Measurements from ENCODE around the gene TRIP10.
A peak's percentile ranks its signal among the peaks of the same experiment; 100 is the strongest.

Gene TRIP10

DNA sequence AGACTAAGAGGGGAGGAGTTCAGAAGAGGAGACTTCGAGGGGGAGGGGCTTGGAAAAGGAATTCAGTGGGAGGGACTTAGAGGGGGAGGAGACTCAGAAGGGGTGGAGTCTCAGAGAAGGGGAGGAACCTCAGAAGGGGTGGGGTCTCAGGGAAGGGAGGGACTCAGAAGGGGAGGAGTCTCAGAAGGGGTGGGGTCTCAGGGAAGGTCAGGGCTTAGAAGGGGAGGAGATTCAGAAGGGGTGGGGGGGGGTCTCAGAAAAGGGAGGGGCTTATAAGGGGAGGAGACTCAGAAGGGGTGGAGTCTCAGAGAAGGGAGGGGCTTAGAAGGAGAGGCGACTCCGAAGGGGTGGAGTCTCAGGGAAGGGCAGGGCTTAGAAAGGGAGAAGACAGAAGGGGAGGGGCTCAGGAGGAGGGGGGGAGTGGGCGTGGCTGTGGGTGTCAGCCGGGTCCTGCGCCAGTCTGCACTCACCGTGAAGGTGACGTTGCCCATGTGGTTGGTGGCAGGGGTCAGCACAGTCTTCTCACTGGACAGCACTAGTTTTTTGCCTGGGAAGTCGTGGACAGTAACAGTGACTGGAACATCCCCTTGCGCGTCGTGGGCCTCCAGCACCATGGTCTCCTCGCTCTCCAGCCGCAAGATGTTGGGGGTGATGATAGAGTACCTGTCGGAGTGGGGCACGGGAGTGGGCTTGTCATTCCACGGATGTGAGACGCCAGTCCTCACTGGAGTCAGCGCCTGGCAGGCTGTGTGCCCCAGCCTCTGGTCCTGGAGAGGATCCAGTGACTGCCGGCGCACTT, 20.5 kb upstream of the TRIP10 start:
- H3K4me1 ChIP-seq (ENCODE audit: control insufficient read depth, insufficient read depth, low read length, poor library complexity, severe bottlenecking) = no peaks in the 10 kb centered on the region
- H3K27me3 ChIP-seq (replicated peaks; ENCODE audit: control insufficient read depth, insufficient read depth, low read length, poor library complexity, severe bottlenecking) = no peaks in the 10 kb centered on the region
- no peak overlapping the region for H3K4me3 ChIP-seq (ENCODE audit: insufficient read depth, low read depth, low read length, poor library complexity, severe bottlenecking)

GRCh38 chr19:6719540-6719861, 20.0 kb upstream of the TRIP10 start:
- Histone ChIP-seq H3K4me1 (ENCODE audit: control insufficient read depth, insufficient read depth, low read length, poor library complexity, severe bottlenecking) (no peaks in the 10 kb centered on the region), H3K36me3 (ENCODE audit: control insufficient read depth, insufficient read depth, low read length) (no peaks in the 10 kb centered on the region), H3K27ac (ENCODE audit: insufficient read depth, low read length, poor library complexity, severe bottlenecking) (no peak overlapping the region), H3K9me3 (ENCODE audit: control insufficient read depth, low read length) (no peaks in the 10 kb centered on the region), H3K4me3 (ENCODE audit: insufficient read depth, low read depth, low read length, poor library complexity, severe bottlenecking) (no peak overlapping the region), H3K27me3 (replicated peaks; ENCODE audit: control insufficient read depth, insufficient read depth, low read length, poor library complexity, severe bottlenecking) (no peaks in the 10 kb centered on the region)
- no peak for DNase-seq

More for the DNA sequence above, 20.5 kb upstream of the TRIP10 start:
- no peaks in the 10 kb centered on the region for H3K9me3 ChIP-seq (ENCODE audit: control insufficient read depth, low read length)
- no peak overlapping the region for H3K27ac ChIP-seq (ENCODE audit: insufficient read depth, low read length, poor library complexity, severe bottlenecking)
- H3K36me3 ChIP-seq (ENCODE audit: control insufficient read depth, insufficient read depth, low read length) = no peaks in the 10 kb centered on the region
- DNase-seq = peak in 2 of 3 donors; percentile 22 to 23

- Histone ChIP-seq H3K36me3 (ENCODE audit: control insufficient read depth, insufficient read depth, low read length) (no peaks in the 10 kb centered on the region), H3K27ac (ENCODE audit: insufficient read depth, low read length, poor library complexity, severe bottlenecking) (no peak overlapping the region), H3K4me3 (ENCODE audit: insufficient read depth, low read depth, low read length, poor library complexity, severe bottlenecking) (no peak overlapping the region), H3K27me3 (replicated peaks; ENCODE audit: control insufficient read depth, insufficient read depth, low read length, poor library complexity, severe bottlenecking) (no peaks in the 10 kb centered on the region), H3K9me3 (ENCODE audit: control insufficient read depth, low read length) (no peaks in the 10 kb centered on the region), H3K4me1 (ENCODE audit: control insufficient read depth, insufficient read depth, low read length, poor library complexity, severe bottlenecking) (no peaks in the 10 kb centered on the region)
- no peak for DNase-seq
These were observed 19.5 kb upstream of the TRIP10 start for GRCh38 chr19:6719992-6720368.

GRCh38 chr19:6720369-6721137, 18.9 kb upstream of the TRIP10 start, which contains the start of gene C3:
C3 (minus strand) TSS chr19:6720650; CDS start chr19:6720589, 61 bp downstream.
- H3K4me1 ChIP-seq (ENCODE audit: control insufficient read depth, insufficient read depth, low read length, poor library complexity, severe bottlenecking) = no peaks in the 10 kb centered on the region
- no peaks in the 10 kb centered on the region for H3K9me3 ChIP-seq (ENCODE audit: control insufficient read depth, low read length)
- H3K4me3 ChIP-seq (ENCODE audit: insufficient read depth, low read depth, low read length, poor library complexity, severe bottlenecking) = no peak within 1 kb of the TSS
- H3K27ac ChIP-seq (ENCODE audit: insufficient read depth, low read length, poor library complexity, severe bottlenecking) = no peak within 1 kb of the TSS
- no peak for DNase-seq
- no peaks in the 10 kb centered on the region for H3K36me3 ChIP-seq (ENCODE audit: control insufficient read depth, insufficient read depth, low read length)
- H3K27me3 ChIP-seq (replicated peaks; ENCODE audit: control insufficient read depth, insufficient read depth, low read length, poor library complexity, severe bottlenecking) = no peaks in the 10 kb centered on the region

GRCh38 chr19:6721138-6721474, 18.4 kb upstream of the TRIP10 start:
- Histone ChIP-seq H3K27me3 (replicated peaks; ENCODE audit: control insufficient read depth, insufficient read depth, low read length, poor library complexity, severe bottlenecking) (no peaks in the 10 kb centered on the region), H3K4me1 (ENCODE audit: control insufficient read depth, insufficient read depth, low read length, poor library complexity, severe bottlenecking) (no peaks in the 10 kb centered on the region), H3K4me3 (ENCODE audit: insufficient read depth, low read depth, low read length, poor library complexity, severe bottlenecking) (no peak overlapping the region), H3K36me3 (ENCODE audit: control insufficient read depth, insufficient read depth, low read length) (no peaks in the 10 kb centered on the region), H3K9me3 (ENCODE audit: control insufficient read depth, low read length) (no peaks in the 10 kb centered on the region), H3K27ac (ENCODE audit: insufficient read depth, low read length, poor library complexity, severe bottlenecking) (no peak overlapping the region)
- no peak for DNase-seq

GRCh38 chr19:6721773-6722172, 17.7 kb upstream of the TRIP10 start:
- no peaks in the 10 kb centered on the region for H3K36me3 ChIP-seq (ENCODE audit: control insufficient read depth, insufficient read depth, low read length)
- H3K27me3 ChIP-seq (replicated peaks; ENCODE audit: control insufficient read depth, insufficient read depth, low read length, poor library complexity, severe bottlenecking) = no peaks in the 10 kb centered on the region
- no peaks in the 10 kb centered on the region for H3K4me1 ChIP-seq (ENCODE audit: control insufficient read depth, insufficient read depth, low read length, poor library complexity, severe bottlenecking)
- no peaks in the 10 kb centered on the region for H3K9me3 ChIP-seq (ENCODE audit: control insufficient read depth, low read length)
- no peak overlapping the region for H3K4me3 ChIP-seq (ENCODE audit: insufficient read depth, low read depth, low read length, poor library complexity, severe bottlenecking)
- DNase-seq = no peak
- H3K27ac ChIP-seq (ENCODE audit: insufficient read depth, low read length, poor library complexity, severe bottlenecking) = no peak overlapping the region

- Histone ChIP-seq H3K36me3 (ENCODE audit: control insufficient read depth, insufficient read depth, low read length) (no peaks in the 10 kb centered on the region), H3K27ac (ENCODE audit: insufficient read depth, low read length, poor library complexity, severe bottlenecking) (no peak overlapping the region), H3K27me3 (replicated peaks; ENCODE audit: control insufficient read depth, insufficient read depth, low read length, poor library complexity, severe bottlenecking) (no peaks in the 10 kb centered on the region), H3K9me3 (ENCODE audit: control insufficient read depth, low read length) (no peaks in the 10 kb centered on the region), H3K4me3 (ENCODE audit: insufficient read depth, low read depth, low read length, poor library complexity, severe bottlenecking) (no peak overlapping the region), H3K4me1 (ENCODE audit: control insufficient read depth, insufficient read depth, low read length, poor library complexity, severe bottlenecking) (no peaks in the 10 kb centered on the region)
- DNase-seq = no peak
These were observed 16.3 kb upstream of the TRIP10 start for GRCh38 chr19:6723108-6723618.

DNA sequence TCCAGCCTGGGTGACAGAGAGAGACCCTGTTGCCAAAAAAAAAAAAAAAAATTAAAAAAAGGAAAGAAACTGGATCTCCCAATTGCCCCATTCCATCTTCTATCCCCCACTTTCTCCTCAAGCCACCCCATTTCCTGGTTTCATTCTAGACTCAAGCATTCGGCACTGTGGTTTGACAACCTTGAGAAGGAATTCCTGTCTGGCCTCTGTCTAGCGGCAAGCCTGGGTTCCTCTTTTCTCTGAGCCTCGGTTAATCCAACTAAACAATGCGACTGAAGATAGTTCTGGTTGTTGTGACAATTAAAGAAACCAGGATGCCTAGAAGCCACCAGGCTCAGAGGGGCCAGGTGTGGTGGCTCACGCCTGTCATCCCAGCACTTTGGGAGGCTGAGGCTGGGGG, 15.7 kb upstream of the TRIP10 start:
- H3K4me1 ChIP-seq (ENCODE audit: control insufficient read depth, insufficient read depth, low read length, poor library complexity, severe bottlenecking) = no peaks in the 10 kb centered on the region
- DNase-seq = no peak
- no peak overlapping the region for H3K4me3 ChIP-seq (ENCODE audit: insufficient read depth, low read depth, low read length, poor library complexity, severe bottlenecking)
- H3K27ac ChIP-seq (ENCODE audit: insufficient read depth, low read length, poor library complexity, severe bottlenecking) = no peak overlapping the region
- no peaks in the 10 kb centered on the region for H3K9me3 ChIP-seq (ENCODE audit: control insufficient read depth, low read length)
- no peaks in the 10 kb centered on the region for H3K36me3 ChIP-seq (ENCODE audit: control insufficient read depth, insufficient read depth, low read length)
- no peaks in the 10 kb centered on the region for H3K27me3 ChIP-seq (replicated peaks; ENCODE audit: control insufficient read depth, insufficient read depth, low read length, poor library complexity, severe bottlenecking)

DNA sequence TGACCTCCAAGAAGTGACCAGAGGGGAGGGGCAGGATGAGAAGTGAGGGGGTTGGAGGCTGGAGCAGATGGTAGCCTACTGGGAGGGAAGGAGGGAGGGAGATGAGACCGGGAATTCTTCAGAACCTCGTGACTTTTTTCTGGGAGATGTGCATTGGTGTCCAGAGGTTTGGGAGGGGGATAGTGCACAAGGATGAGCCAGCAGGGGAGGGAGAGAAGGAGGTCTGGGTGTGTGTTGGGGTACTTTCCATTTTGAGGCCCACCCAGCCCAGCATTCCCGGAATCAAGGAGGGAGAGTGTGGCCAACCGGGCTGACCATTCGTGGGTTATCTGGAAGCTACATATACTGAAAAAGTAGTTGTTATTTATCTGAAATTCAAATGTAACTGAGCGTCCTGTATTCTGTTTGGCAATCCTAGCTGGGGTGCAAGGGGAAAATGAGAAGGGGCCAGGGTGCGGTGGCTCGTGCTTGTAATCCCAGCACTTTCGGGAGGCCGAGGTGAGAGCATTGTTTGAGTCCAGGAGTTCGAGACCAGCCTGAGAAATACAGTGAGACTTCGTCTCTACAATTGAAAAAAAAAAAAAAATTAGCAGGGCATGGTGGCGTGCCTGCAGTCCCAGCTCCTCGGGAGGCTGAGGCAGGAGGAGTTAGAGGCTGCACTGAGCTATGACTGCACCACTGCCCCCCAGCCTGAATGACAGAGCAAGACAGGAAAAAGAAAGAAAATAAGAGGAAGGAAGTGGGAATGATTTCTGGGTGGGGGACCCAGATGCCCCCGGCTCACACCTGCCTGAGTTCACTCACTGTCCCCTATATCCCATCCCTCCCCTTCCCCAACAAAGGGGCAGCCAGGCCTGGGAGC, 14.6 kb upstream of the TRIP10 start:
- Histone ChIP-seq H3K4me3 (ENCODE audit: insufficient read depth, low read depth, low read length, poor library complexity, severe bottlenecking) (no peak overlapping the region), H3K27me3 (replicated peaks; ENCODE audit: control insufficient read depth, insufficient read depth, low read length, poor library complexity, severe bottlenecking) (no peaks in the 10 kb centered on the region), H3K36me3 (ENCODE audit: control insufficient read depth, insufficient read depth, low read length) (peaks cover 4% of the 10 kb centered on the region), H3K27ac (ENCODE audit: insufficient read depth, low read length, poor library complexity, severe bottlenecking) (no peak overlapping the region), H3K4me1 (ENCODE audit: control insufficient read depth, insufficient read depth, low read length, poor library complexity, severe bottlenecking) (no peaks in the 10 kb centered on the region), H3K9me3 (ENCODE audit: control insufficient read depth, low read length) (no peaks in the 10 kb centered on the region)
- DNase-seq = no peak
